GM18502 (cell line): Measurements from ENCODE around the gene GNAS.

Experiments used
- ATAC-seq: cut with Tn5 transposase; IDR thresholded peaks from one replicate; pipeline ENCODE4 v1.9.1; 2021; ENCODE audit warnings: mild to moderate bottlenecking; ENCODE audit not compliant: unreplicated experiment, poor library complexity

GNAS gene

GRCh38 chr20:58877050-58877975, 24.8 kb downstream of the GNAS start:
- ATAC-seq = no peak

- ATAC-seq = no peak
Measured at GRCh38 chr20:58877976-58878360, 25.5 kb downstream of the GNAS start.

GRCh38 chr20:58878399-58878798, 25.9 kb downstream of the GNAS start:
- ATAC-seq = no peak

GRCh38 chr20:58880441-58880840, 27.9 kb downstream of the GNAS start:
- no peak for ATAC-seq

- ATAC-seq = no peak
Measured at GRCh38 chr20:58880994-58881752, 28.7 kb downstream of the GNAS start.

GRCh38 chr20:58882704-58883089, 30.2 kb downstream of the GNAS start:
- no peak for ATAC-seq

- ATAC-seq = no peak
Measured at GRCh38 chr20:58883241-58883691, 30.8 kb downstream of the GNAS start.

GRCh38 chr20:58884966-58885365, 32.5 kb downstream of the GNAS start:
- no peak for ATAC-seq

- ATAC-seq = no peak
Measured at GRCh38 chr20:58886546-58886945, 34.0 kb downstream of the GNAS start.

GRCh38 chr20:58888103-58888502, 35.6 kb downstream of the GNAS start:
- no peak for ATAC-seq

- ATAC-seq = peak; percentile 46
Measured at GRCh38 chr20:58888521-58889333, 36.2 kb downstream of the GNAS start.

- ATAC-seq = no peak
Measured at GRCh38 chr20:58889334-58889760, 36.8 kb downstream of the GNAS start.

- peak; percentile 2 for ATAC-seq
Measured at GRCh38 chr20:58889798-58890517, 37.4 kb downstream of the GNAS start.

GRCh38 chr20:58890518-58891085, 38.1 kb downstream of the GNAS start:
- ATAC-seq = peak; percentile 23

- ATAC-seq = peak; percentile 30
Measured at GRCh38 chr20:58891086-58891717, 38.7 kb downstream of the GNAS start.

GRCh38 chr20:58891718-58892140, 39.2 kb downstream of the GNAS start:
- ATAC-seq = no peak

GRCh38 chr20:58892141-58892931, 39.8 kb downstream of the GNAS start:
- no peak for ATAC-seq

GRCh38 chr20:58892932-58893224, 40.4 kb downstream of the GNAS start:
- no peak for ATAC-seq
